Tibial nerve (tissue), 4 donors: ENCODE results near the gene ERCC3.
A peak's percentile ranks its signal among the peaks of the same experiment; 100 is the strongest.

Experiments used
- CTCF ChIP-seq, 5 experiments: fragments of 200-600 bp in 3 of 5; fragments of 450-650 bp in 2 of 5; sonication (generic) in 3 of 5; IDR thresholded peaks; one replicate each; pipeline ENCODE4 v1.5.1; 2016 to 2019; ENCODE audit warnings: antibody characterized with exemption in 5 of 5, mild to moderate bottlenecking in 3 of 5, moderate library complexity in 2 of 5
- EP300 ChIP-seq, 2 donors: sonication (generic); formaldehyde crosslinking; IDR thresholded peaks; one replicate each; pipeline ENCODE4 v1.6.1; 2017; ENCODE audit warnings: antibody characterized with exemption in 2 of 2, mild to moderate bottlenecking in 1 of 2
- POLR2A ChIP-seq, 2 donors: fragments of 450-650 bp; IDR thresholded peaks; one replicate each; pipeline ENCODE4 v1.6.1; 2017; ENCODE audit warnings: antibody characterized with exemption in 2 of 2, mild to moderate bottlenecking in 2 of 2, moderate library complexity in 2 of 2

GRCh38 chr2:127324635-127325034 is 30.7 kb upstream of the ERCC3 start:
- TF ChIP-seq CTCF (IDR thresholded peaks at IDR 0.05) (peak; percentile 39 to 73 (median 52)), POLR2A (IDR thresholded peaks at IDR 0.05) (no peak), EP300 (IDR thresholded peaks at IDR 0.05) (no peak)
